GM06990 (cell line): ENCODE measurements around the gene LAMA4.

ENCODE experiments used
- DNase-seq: peaks from one replicate; pipeline ENCODE4 v3.0.0-alpha.2; 2011; ENCODE audit not compliant: insufficient read length; ENCODE audit errors: extremely low read depth
- H3K27me3 ChIP-seq: replicated peaks from 2 replicates; pipeline ENCODE4 v1.6.0; 2011; ENCODE audit warnings: low read length; ENCODE audit not compliant: control insufficient read depth, insufficient read depth
- H3K36me3 ChIP-seq: 2 replicates; pipeline ENCODE4 v1.5.1; 2011; ENCODE audit warnings: low read length; ENCODE audit not compliant: control insufficient read depth, insufficient read depth
- H3K4me3 ChIP-seq: replicated peaks from 2 replicates; pipeline ENCODE4 v1.5.1; 2011; ENCODE audit warnings: low read depth, mild to moderate bottlenecking, control low read depth, low read length
- CTCF ChIP-seq: IDR thresholded peaks from 2 replicates; pipeline ENCODE4 v1.5.1; 2011; ENCODE audit warnings: low read length, control low read depth, mild to moderate bottlenecking, inconsistent platforms; ENCODE audit not compliant: insufficient read depth, poor library complexity, severe bottlenecking

LAMA4 gene

DNA sequence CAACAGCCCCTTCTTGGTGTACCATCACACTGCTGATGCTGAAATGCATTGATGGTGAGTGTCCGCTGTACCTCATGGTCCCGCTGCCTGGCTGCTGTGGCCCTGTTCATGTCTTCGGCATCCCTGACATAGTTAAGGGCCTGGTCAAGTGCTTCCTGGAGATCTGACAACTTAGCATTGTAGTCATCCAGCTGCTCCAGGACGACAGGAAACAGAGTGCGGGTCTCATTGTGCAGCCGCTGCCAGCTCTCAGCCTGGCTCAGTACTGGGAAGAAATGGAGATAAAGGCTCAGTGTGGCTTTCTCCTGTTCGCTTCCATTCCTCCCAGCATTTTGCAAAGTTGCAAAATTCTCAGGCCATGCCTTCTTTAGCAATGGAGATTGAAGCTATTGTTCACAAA, 81.8 kb downstream of the LAMA4 start:
- DNase-seq, result no peak
- TF ChIP-seq CTCF, result no peak
- Histone ChIP-seq H3K27me3 (no peaks in the 10 kb centered on the region), H3K4me3 (no peak overlapping the region), H3K36me3 (no peaks in the 10 kb centered on the region)

DNA sequence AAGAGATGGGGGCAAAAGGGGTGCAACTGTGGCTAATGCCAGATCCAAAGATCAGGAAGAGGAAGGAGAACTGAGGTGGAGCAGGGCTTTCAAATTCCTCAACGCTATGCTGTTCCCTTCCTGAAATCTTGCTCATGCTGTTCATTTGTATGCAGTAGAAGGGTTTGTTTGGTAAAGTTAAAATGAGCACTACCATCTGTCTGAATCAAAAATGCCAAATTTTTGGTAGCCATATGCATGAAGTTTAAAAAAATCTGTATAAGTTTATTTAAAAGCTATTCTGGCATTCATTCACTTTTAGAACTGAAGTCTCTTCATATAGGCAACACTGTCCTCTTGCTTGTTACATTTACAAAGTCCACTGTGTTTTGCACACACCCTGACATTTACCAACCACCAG, 84.8 kb downstream of the LAMA4 start:
- TF ChIP-seq CTCF, result no peak
- no peak for DNase-seq
- Histone ChIP-seq H3K4me3 (no peak overlapping the region), H3K36me3 (no peaks in the 10 kb centered on the region), H3K27me3 (no peaks in the 10 kb centered on the region; the same call in 1 of the 2 replicates)

- peak; percentile 23 for DNase-seq
- TF ChIP-seq CTCF, result peak; percentile 99
- Histone ChIP-seq H3K36me3 (no peaks in the 10 kb centered on the region), H3K4me3 (no peak overlapping the region), H3K27me3 (peaks cover 2% of the 10 kb centered on the region)
These were observed 90.8 kb downstream of the LAMA4 start for GRCh38 chr6:112163295-112164257.

GRCh38 chr6:112160745-112161144, 93.6 kb downstream of the LAMA4 start:
- Histone ChIP-seq H3K4me3 (no peak overlapping the region), H3K27me3 (peaks cover 2% of the 10 kb centered on the region), H3K36me3 (no peaks in the 10 kb centered on the region)
- DNase-seq, result no peak
- no peak for TF ChIP-seq CTCF

- DNase-seq, result no peak
- Histone ChIP-seq H3K4me3 (no peak overlapping the region), H3K27me3 (no peaks in the 10 kb centered on the region; the same call in 1 of the 2 replicates), H3K36me3 (no peaks in the 10 kb centered on the region)
- no peak for TF ChIP-seq CTCF
These were observed 97.7 kb downstream of the LAMA4 start for GRCh38 chr6:112156668-112157067.
